Measurements from ENCODE around the gene GRID1.

- TF ChIP-seq, protein P1, sequence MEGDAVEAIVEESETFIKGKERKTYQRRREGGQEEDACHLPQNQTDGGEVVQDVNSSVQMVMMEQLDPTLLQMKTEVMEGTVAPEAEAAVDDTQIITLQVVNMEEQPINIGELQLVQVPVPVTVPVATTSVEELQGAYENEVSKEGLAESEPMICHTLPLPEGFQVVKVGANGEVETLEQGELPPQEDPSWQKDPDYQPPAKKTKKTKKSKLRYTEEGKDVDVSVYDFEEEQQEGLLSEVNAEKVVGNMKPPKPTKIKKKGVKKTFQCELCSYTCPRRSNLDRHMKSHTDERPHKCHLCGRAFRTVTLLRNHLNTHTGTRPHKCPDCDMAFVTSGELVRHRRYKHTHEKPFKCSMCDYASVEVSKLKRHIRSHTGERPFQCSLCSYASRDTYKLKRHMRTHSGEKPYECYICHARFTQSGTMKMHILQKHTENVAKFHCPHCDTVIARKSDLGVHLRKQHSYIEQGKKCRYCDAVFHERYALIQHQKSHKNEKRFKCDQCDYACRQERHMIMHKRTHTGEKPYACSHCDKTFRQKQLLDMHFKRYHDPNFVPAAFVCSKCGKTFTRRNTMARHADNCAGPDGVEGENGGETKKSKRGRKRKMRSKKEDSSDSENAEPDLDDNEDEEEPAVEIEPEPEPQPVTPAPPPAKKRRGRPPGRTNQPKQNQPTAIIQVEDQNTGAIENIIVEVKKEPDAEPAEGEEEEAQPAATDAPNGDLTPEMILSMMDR (IDR thresholded peaks at IDR 0.05), result no peak
- TF ChIP-seq POLR2A (IDR thresholded peaks at IDR 0.05), result no peak
Measured at GRCh38 chr10:86071758-86072157, 294.8 kb downstream of the GRID1 start.

All from thyroid gland (tissue), 4 donors.